MCF 10A (cell line): ENCODE data around the gene AKAP17A. TPM values are rescaled to one million over a fixed set of nuclear protein-coding genes. Genes with fewer than 3 reads are reported as not detected.

ENCODE experiments used
- BruUV-seq: library from RNA; stranded (reverse); fragments of 400-500 nt; replicated peaks from 2 replicates; lab custom pipeline; 2021; lab: Mats Ljungman, UMichigan
- CTCF ChIA-PET: fragments of 300-600 bp; sonication (Branson Sonifier 250); formaldehyde crosslinking; extraction: SDS; loops from one replicate; lab custom pipeline; 2021; ENCODE audit warnings: antibody characterized with exemption, inconsistent platforms; lab: Yijun Ruan, JAX
- POLR2A ChIA-PET: fragments of 300-600, 350-650 bp; sonication (Branson Sonifier 250); formaldehyde crosslinking; extraction: SDS; loops from one replicate; lab custom pipeline; 2020; ENCODE audit warnings: antibody characterized with exemption, inconsistent platforms; lab: Yijun Ruan, JAX
- DNase-seq: peaks from one replicate; pipeline ENCODE4 v3.0.0-alpha.2; 2018; ENCODE audit not compliant: unreplicated experiment
- H3K27ac Mint-ChIP-seq: one replicate; pipeline ENCODE4 v1.8.0; 2022; ENCODE audit warnings: mild to moderate bottlenecking, low read depth, mixed read lengths; ENCODE audit not compliant: unreplicated experiment
- H3K27me3 Mint-ChIP-seq: one replicate; pipeline ENCODE4 v1.8.0; 2022; ENCODE audit warnings: mixed read lengths; ENCODE audit not compliant: insufficient read depth, unreplicated experiment
- H3K36me3 Mint-ChIP-seq: one replicate; pipeline ENCODE4 v1.8.0; 2022; ENCODE audit warnings: mild to moderate bottlenecking, moderate library complexity, mixed read lengths; ENCODE audit not compliant: insufficient read depth, unreplicated experiment
- H3K4me1 Mint-ChIP-seq: one replicate; pipeline ENCODE4 v1.8.0; 2022; ENCODE audit warnings: mixed read lengths; ENCODE audit not compliant: insufficient read depth, unreplicated experiment
- H3K4me3 Mint-ChIP-seq: one replicate; pipeline ENCODE4 v1.8.0; 2022; ENCODE audit warnings: mild to moderate bottlenecking, moderate library complexity, mixed read lengths; ENCODE audit not compliant: unreplicated experiment
- H3K9me3 Mint-ChIP-seq: one replicate; pipeline ENCODE4 v1.8.0; 2022; ENCODE audit warnings: mixed read lengths; ENCODE audit not compliant: unreplicated experiment
- CTCF ChIP-seq: fragments of 200-600 bp; IDR thresholded peaks from one replicate; pipeline ENCODE4 v1.8.0; 2022; ENCODE audit warnings: antibody characterized with exemption, mild to moderate bottlenecking; ENCODE audit not compliant: unreplicated experiment
- intact Hi-C: fragments of 100-400 bp; cut with micrococcal nuclease; formaldehyde crosslinking; loops from 2 replicates; pipeline ENCODE4 v1.14.1; 2022
- total RNA-seq: library from RNA; stranded (reverse); gene quantifications from 2 replicates; pipeline ENCODE4 v1.2.3, GENCODE V29; 2022

The AKAP17A gene
- total RNA-seq, 1 experiment from 2014 or later: 76.2 TPM

- no peak overlapping the region for H3K4me3 Mint-ChIP-seq
- CTCF ChIA-PET: no interaction called here
- no peak for TF ChIP-seq CTCF
- POLR2A ChIA-PET: no interaction called here
- no peak overlapping the region for H3K27ac Mint-ChIP-seq
- no peak for DNase-seq
- peaks cover 10% of the 10 kb centered on the region for H3K4me1 Mint-ChIP-seq
- no TSS peak for BruUV-seq
- peaks cover 80% of the 10 kb centered on the region for H3K36me3 Mint-ChIP-seq
- H3K27me3 Mint-ChIP-seq: no peaks in the 10 kb centered on the region
- intact Hi-C loops: no loop called here
- no peaks in the 10 kb centered on the region for H3K9me3 Mint-ChIP-seq
Measured at GRCh38 chrX:1601051-1601767, 9.8 kb downstream of the AKAP17A start.

GRCh38 chrX:1601768-1602085, 10.3 kb downstream of the AKAP17A start:
- peaks cover 75% of the 10 kb centered on the region for H3K36me3 Mint-ChIP-seq

GRCh38 chrX:1602299-1602698, 10.9 kb downstream of the AKAP17A start:
- H3K27me3 Mint-ChIP-seq: no peaks in the 10 kb centered on the region
- no peak for TF ChIP-seq CTCF
- H3K36me3 Mint-ChIP-seq: peaks cover 69% of the 10 kb centered on the region
- H3K9me3 Mint-ChIP-seq: no peaks in the 10 kb centered on the region
- H3K27ac Mint-ChIP-seq: no peak overlapping the region
- intact Hi-C loops: no loop called here
- peaks cover 8% of the 10 kb centered on the region for H3K4me1 Mint-ChIP-seq
- H3K4me3 Mint-ChIP-seq: no peak overlapping the region
- POLR2A ChIA-PET: no interaction called here
- no TSS peak for BruUV-seq
- CTCF ChIA-PET: no interaction called here
- DNase-seq: no peak

More at GRCh38 chrX:1601768-1602085, 10.3 kb downstream of the AKAP17A start:
- Mint-ChIP-seq H3K4me1 (peaks cover 10% of the 10 kb centered on the region), H3K27me3 (no peaks in the 10 kb centered on the region), H3K27ac (no peak overlapping the region), H3K4me3 (no peak overlapping the region), H3K9me3 (no peaks in the 10 kb centered on the region)
- CTCF ChIA-PET: no interaction called here
- POLR2A ChIA-PET: no interaction called here
- intact Hi-C loops: no loop called here
- no TSS peak for BruUV-seq
- no peak for TF ChIP-seq CTCF
- DNase-seq: no peak

GRCh38 chrX:1606496-1606895, 15.1 kb downstream of the AKAP17A start:
- Mint-ChIP-seq H3K4me3 (no peak overlapping the region), H3K27ac (no peak overlapping the region), H3K36me3 (peaks cover 28% of the 10 kb centered on the region), H3K4me1 (peaks cover 6% of the 10 kb centered on the region), H3K9me3 (no peaks in the 10 kb centered on the region), H3K27me3 (no peaks in the 10 kb centered on the region)
- no peak for TF ChIP-seq CTCF
- DNase-seq: no peak
- BruUV-seq: no TSS peak
- ChIA-PET CTCF (no interaction called here), POLR2A (no interaction called here)
- intact Hi-C loops: no loop called here
